Measurements from ENCODE around the gene ARID1A. TPM values are rescaled to one million over a fixed set of nuclear protein-coding genes. Genes with fewer than 3 reads are reported as not detected.

Gene ARID1A
- total and polyA plus RNA-seq, 9 of the 15 experiments (the other 6 are each of a cell fraction or from before 2014, with no cell fraction given): 8.3 to 88.3 (median 22.5) TPM

- TF ChIP-seq E4F1 (CRISPR knock-in tag; IDR thresholded peaks at IDR 0.05; ENCODE audit: borderline replicate concordance): no peak
- peak; percentile 99 for TF ChIP-seq HMBOX1 (IDR thresholded peaks at IDR 0.05)
- TF ChIP-seq MEF2A (IDR thresholded peaks at IDR 0.05; ENCODE audit: control insufficient read depth, low read depth, low read length): peak; percentile 42; the same call in 1 of the 2 replicates
- TF ChIP-seq NCOR1 (IDR thresholded peaks at IDR 0.05): peak; percentile 84; the same call in 1 of the 2 replicates
- TF ChIP-seq ZNF644 (tag; IDR thresholded peaks at IDR 0.05; ENCODE audit: low read depth): peak; percentile 62; the same call in 1 of the 2 replicates
- TF ChIP-seq MCM2 (IDR thresholded peaks at IDR 0.05; ENCODE audit: low read depth): no peak
- TF ChIP-seq MLLT1 (IDR thresholded peaks at IDR 0.05): no peak
- peak; percentile 47; the same call in 1 of the 2 replicates for TF ChIP-seq RNF2 (IDR thresholded peaks at IDR 0.05)
- TF ChIP-seq TEAD2 (tag; IDR thresholded peaks at IDR 0.05): no peak
- TF ChIP-seq TFAP4 (CRISPR knock-in tag; IDR thresholded peaks at IDR 0.05; ENCODE audit: borderline replicate concordance): peak; percentile 97
- TF ChIP-seq DPF2 (IDR thresholded peaks at IDR 0.05): peak; percentile 82
- TF ChIP-seq E2F6 (IDR thresholded peaks at IDR 0.05; ENCODE audit: borderline replicate concordance in 1 of 2, extremely low read depth in 1 of 2, insufficient read depth in 1 of 2, insufficient read length in 1 of 2, low read depth in 1 of 2, low read length in 1 of 2, poor library complexity in 1 of 2, severe bottlenecking in 1 of 2): peak; percentile 85 to 92
- TF ChIP-seq CREB3 (tag; conservative IDR thresholded peaks at IDR 0.05; ENCODE audit: low read depth): no peak
- TF ChIP-seq ESRRA (IDR thresholded peaks at IDR 0.05; ENCODE audit: borderline replicate concordance, low read depth): 0 out of 2 replicates have a peak, but pooled peaks have one; percentile 7
- TF ChIP-seq MITF (IDR thresholded peaks at IDR 0.05): peak; percentile 77; the same call in 1 of the 2 replicates
Observed at GRCh38 chr1:26723013-26723991, 27.5 kb downstream of the ARID1A start (continued).

Data from K562 (cell line).